SK-N-SH (cell line): ENCODE data around the gene NAA38. TPM values are rescaled to one million over a fixed set of nuclear protein-coding genes. Genes with fewer than 3 reads are reported as not detected.

Source experiments
- CTCF ChIA-PET: fragments of 300-600, 350-600 bp; formaldehyde crosslinking; extraction: SDS; loops from one replicate; lab custom pipeline; 2021; lab: Yijun Ruan, JAX
- POLR2A ChIA-PET: fragments of 350-600 bp; sonication (Branson Sonifier 250); formaldehyde crosslinking; extraction: SDS; loops from one replicate; lab custom pipeline; 2020; ENCODE audit warnings: antibody characterized with exemption, inconsistent platforms; lab: Yijun Ruan, JAX
- DNase-seq: peaks from one replicate; pipeline ENCODE4 v3.0.0; 2012
- H2AFZ ChIP-seq: fragments of 200-600 bp; sonication (generic); 2 replicates; pipeline ENCODE4 v1.8.1; 2016; ENCODE audit warnings: antibody characterized with exemption, mild to moderate bottlenecking, low read depth
- H3F3A ChIP-seq: fragments of 200-600 bp; sonication (generic); replicated peaks from 2 replicates; pipeline ENCODE3; 2016; ENCODE audit warnings: antibody characterized with exemption, mild to moderate bottlenecking; ENCODE audit not compliant: insufficient read depth
- H3K27ac ChIP-seq, 2 experiments: fragments of 200-500 bp in 1 of 2; fragments of 200-600 bp in 1 of 2; sonication (Bioruptor generic) in 1 of 2; sonication (generic), shearing (Covaris generic) in 1 of 2; 2 replicates each; pipeline versions ENCODE4 v1.5.1 to v1.6.1; 2014 to 2016; ENCODE audit warnings: low read depth in 2 of 2, inconsistent platforms in 1 of 2, low read length in 1 of 2, mild to moderate bottlenecking in 1 of 2, mixed read lengths in 1 of 2
- H3K27me3 ChIP-seq: fragments of 200-600 bp; sonication (generic), shearing (Covaris generic); 2 replicates; pipeline ENCODE4 v1.6.1; 2016; ENCODE audit warnings: mixed run types; ENCODE audit not compliant: insufficient read depth
- H3K36me3 ChIP-seq, 2 experiments: fragments of 200-500 bp in 1 of 2; fragments of 200-600 bp in 1 of 2; sonication (Bioruptor generic) in 1 of 2; sonication (generic) in 1 of 2; replicated peaks in 1 of 2; 2 replicates each; pipeline versions ENCODE3 to v1.5.1; 2014 to 2016; ENCODE audit warnings: low read length in 1 of 2, mild to moderate bottlenecking in 1 of 2; ENCODE audit not compliant: insufficient read depth in 2 of 2, control insufficient read depth in 1 of 2
- H3K4me1 ChIP-seq, 2 experiments: fragments of 200-500 bp in 1 of 2; fragments of 200-600 bp in 1 of 2; sonication (Bioruptor generic) in 1 of 2; sonication (generic), shearing (Covaris generic) in 1 of 2; 2 replicates each; pipeline versions ENCODE4 v1.5.1 to v1.6.1; 2014 to 2016; ENCODE audit warnings: low read depth in 1 of 2, low read length in 1 of 2, mixed run types in 1 of 2; ENCODE audit not compliant: insufficient read depth in 2 of 2, control insufficient read depth in 1 of 2
- H3K4me2 ChIP-seq: fragments of 200-600 bp; sonication (generic), shearing (Covaris generic); 2 replicates; pipeline ENCODE4 v1.6.1; 2017; ENCODE audit warnings: mixed run types
- H3K4me3 ChIP-seq, 2 experiments: fragments of 200-500 bp in 1 of 2; fragments of 200-600 bp in 1 of 2; sonication (Bioruptor generic) in 1 of 2; sonication (generic), shearing (Covaris generic) in 1 of 2; 2 replicates each; pipeline versions ENCODE4 v1.5.1 to v1.8.1; 2014 to 2016; ENCODE audit warnings: low read depth in 2 of 2, inconsistent platforms in 1 of 2, low read length in 1 of 2, mild to moderate bottlenecking in 1 of 2, mixed read lengths in 1 of 2, moderate library complexity in 1 of 2
- H3K79me2 ChIP-seq: fragments of 200-600 bp; sonication (generic); 2 replicates; pipeline ENCODE4 v1.8.1; 2017; ENCODE audit warnings: mild to moderate bottlenecking; ENCODE audit not compliant: insufficient read depth
- H3K9ac ChIP-seq: fragments of 200-600 bp; sonication (generic); 2 replicates; pipeline ENCODE4 v1.6.1; 2017; ENCODE audit warnings: mixed run types
- H3K9me2 ChIP-seq: fragments of 200-600 bp; sonication (generic); 2 replicates; pipeline ENCODE4 v1.6.1; 2017; ENCODE audit warnings: mixed run types
- H3K9me3 ChIP-seq: fragments of 200-600 bp; sonication (generic); 2 replicates; pipeline ENCODE4 v1.6.1; 2017; ENCODE audit warnings: mixed run types, mild to moderate bottlenecking, moderate library complexity
- H4K20me1 ChIP-seq: fragments of 200-600 bp; sonication (generic); 2 replicates; pipeline ENCODE4 v1.6.1; 2017; ENCODE audit warnings: mild to moderate bottlenecking, mixed run types; ENCODE audit not compliant: insufficient read depth
- CHD2 ChIP-seq: fragments of 150-350 bp; IDR thresholded peaks from 2 replicates; pipeline ENCODE4 v1.6.1; 2018; ENCODE audit warnings: low read length; ENCODE audit not compliant: partially characterized antibody
- EP300 ChIP-seq, 2 experiments: IDR thresholded peaks; 2 replicates each; pipeline versions ENCODE4 v1.4.0 to v1.6.1; 2012; ENCODE audit warnings: borderline replicate concordance in 1 of 2, low read depth in 1 of 2, low read length in 1 of 2
- FOXJ3 ChIP-seq: sonication (generic); formaldehyde crosslinking; IDR thresholded peaks from 2 replicates; pipeline ENCODE4 v1.5.1; 2020; ENCODE audit warnings: mild to moderate bottlenecking, missing genetic modification reagents
- FOXM1 ChIP-seq: IDR thresholded peaks from 2 replicates; pipeline ENCODE4 v1.4.0; 2012; ENCODE audit warnings: low read depth, mild to moderate bottlenecking
- IRF3 ChIP-seq: fragments of 150-350 bp; IDR thresholded peaks from 2 replicates; pipeline ENCODE4 v1.6.1; 2016; ENCODE audit warnings: mild to moderate bottlenecking, low read depth, low read length
- MXI1 ChIP-seq: IDR thresholded peaks from 2 replicates; pipeline ENCODE4 v1.6.1; 2012; ENCODE audit warnings: mild to moderate bottlenecking, low read depth, low read length, improper control_type of control experiment
- REST ChIP-seq: IDR thresholded peaks from 2 replicates; pipeline ENCODE4 v1.6.1; 2012; ENCODE audit warnings: mild to moderate bottlenecking, low read depth, low read length, moderate library complexity
- RXRA ChIP-seq: IDR thresholded peaks from 2 replicates; pipeline ENCODE4 v1.4.0; 2012; ENCODE audit warnings: low read depth, mild to moderate bottlenecking, borderline replicate concordance
- TCF12 ChIP-seq: IDR thresholded peaks from 2 replicates; pipeline ENCODE4 v1.4.0; 2012
- USF1 ChIP-seq: IDR thresholded peaks from 2 replicates; pipeline ENCODE4 v1.4.0; 2012; ENCODE audit warnings: low read depth, borderline replicate concordance
- YY1 ChIP-seq: IDR thresholded peaks from 2 replicates; pipeline ENCODE4 v1.4.0; 2012; ENCODE audit warnings: low read depth, mild to moderate bottlenecking
- WGBS: methylation state at CpG from one replicate; pipeline ENCODE4 v1.1.6; 2017; ENCODE audit warnings: low lambda C conversion rate; 5-methylcytosine and 5-hydroxymethylcytosine counted together
- polyA plus RNA-seq, 3 experiments: library from polyadenylated mRNA; depleted of rRNA; stranded (reverse); fragments of >200 nt; gene quantifications; 2 replicates each; pipeline ENCODE4 v1.2.3, GENCODE V29; 2012

The NAA38 gene
- polyA plus RNA-seq, 1 of the 3 experiments (the other 2 are of a cell fraction): 202 TPM

GRCh38 chr17:7887482-7888183 is 30.3 kb upstream of the NAA38 start (continued):
- TF ChIP-seq IRF3: no peak
- no peak for TF ChIP-seq FOXM1
- no peak for TF ChIP-seq USF1
- no peak for TF ChIP-seq FOXJ3 (CRISPR knock-in tag)
- peak; percentile 47; the same call in 1 of the 2 replicates for TF ChIP-seq YY1
- TF ChIP-seq REST: no peak

GRCh38 chr17:7887038-7887481 is 29.7 kb upstream of the NAA38 start:
- TF ChIP-seq EP300 (IDR thresholded peaks at IDR 0.05; ENCODE audit: borderline replicate concordance in 1 of 2, low read depth in 1 of 2, low read length in 1 of 2) (no peak), CHD2 (peak; percentile 90), RXRA (no peak), TCF12 (peak; percentile 65), MXI1 (0 out of 2 replicates have a peak, but pooled peaks have one; percentile 27), FOXM1 (no peak)

More at GRCh38 chr17:7887038-7887481, 29.7 kb upstream of the NAA38 start:
- Histone ChIP-seq H3K27me3 (no peaks in the 10 kb centered on the region), H3K9ac (peak overlapping the region; percentile 77), H3K27ac (peak overlapping the region; percentile 96 to 100), H3K9me2 (no peaks in the 10 kb centered on the region), H3K4me3 (peak overlapping the region; percentile 76 to 78), H4K20me1 (peaks cover 3% of the 10 kb centered on the region; the same call in 1 of the 2 replicates), H3K79me2 (peaks cover 44% of the 10 kb centered on the region), H2AFZ (peak overlapping the region; percentile 27; the same call in 1 of the 2 replicates), H3K4me1 (peaks cover 37 to 53% of the 10 kb centered on the region in 2 experiments), H3F3A (peaks cover 29% of the 10 kb centered on the region), H3K4me2 (peak overlapping the region; percentile 99), H3K9me3 (no peaks in the 10 kb centered on the region), H3K36me3 (peaks cover 13 to 21% of the 10 kb centered on the region in 2 experiments)
- ChIA-PET CTCF (interaction anchor here (1.2 to 1.7 kb wide), 2 partner anchors 11 to 52 kb away, joined by 3 to 4 read pairs; no protein-coding TSS in a partner anchor), POLR2A (no interaction called here)
- WGBS: 2% methylated on average over 8 of the region's 8 CpGs
- no peak for DNase-seq
